Hematopoietic multipotent progenitor cell treated with erythropoietin and hydrocortisone succinate and interleukin-3 and kit ligand, for 8 days (in vitro differentiated cells): ENCODE data around the gene MYOM3.

Source experiments
- DNase-seq: peaks from one replicate; pipeline ENCODE4 v3.0.0-alpha.2; 2015

MYOM3 gene

DNA sequence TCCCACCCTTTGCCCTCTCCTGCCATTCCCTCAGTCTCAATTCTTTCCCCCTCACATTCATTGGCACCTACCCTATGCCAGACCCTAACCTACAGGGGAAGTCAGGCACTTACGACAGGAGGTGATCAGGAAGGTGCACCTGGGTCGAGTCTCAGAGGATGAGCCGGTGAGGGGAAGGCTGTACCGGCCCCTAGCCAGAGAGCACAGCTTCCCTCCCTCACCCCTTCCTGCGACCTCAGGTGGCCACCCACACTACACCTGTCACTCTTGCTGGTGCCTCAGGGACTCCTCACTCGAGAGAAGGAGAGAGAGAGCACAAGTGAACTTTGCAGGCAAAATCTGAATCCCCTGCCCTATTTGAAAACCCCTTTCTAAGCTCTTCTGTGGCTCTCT is 1.7 kb upstream of the MYOM3 start:
- DNase-seq, result no peak

DNA sequence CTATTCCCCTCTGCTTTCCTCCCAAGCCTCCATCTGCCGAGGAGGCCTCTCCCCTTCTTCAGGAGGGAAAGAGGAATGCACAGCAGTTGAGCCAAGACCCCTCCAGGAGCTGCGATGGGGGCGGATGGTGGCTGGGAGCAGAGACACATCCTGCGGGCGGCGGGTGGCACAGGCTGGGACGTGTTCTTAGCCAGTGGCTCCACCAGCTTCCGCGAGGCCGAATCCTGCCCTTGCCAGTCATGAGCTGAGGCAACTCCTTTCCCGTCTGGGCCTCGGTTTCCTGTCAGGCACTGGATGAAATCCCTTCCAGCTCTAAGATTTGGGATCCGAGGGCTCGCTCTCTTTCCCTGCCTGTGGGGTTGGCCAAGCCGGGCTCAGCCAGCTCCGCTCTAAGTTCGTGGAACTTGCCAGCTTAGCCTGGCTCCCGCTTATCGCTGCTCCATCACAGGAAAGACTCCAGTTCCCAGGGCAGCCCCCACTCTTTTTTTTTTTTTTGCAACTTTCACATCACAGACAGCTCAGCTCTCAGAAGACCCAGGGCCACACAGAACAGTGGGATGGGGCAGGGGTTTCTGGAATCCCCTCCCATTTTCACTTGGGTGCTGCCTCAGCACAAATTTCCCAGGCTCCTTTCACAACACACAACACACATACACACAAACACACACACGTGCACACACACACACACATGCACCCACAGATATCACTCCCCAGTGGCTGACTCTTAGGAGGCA is 506 bp downstream of the MYOM3 start:
- DNase-seq, result no peak

GRCh38 chr1:24110642-24111261 is 1.2 kb downstream of the MYOM3 start:
- no peak for DNase-seq

GRCh38 chr1:24109686-24110475 is 2.1 kb downstream of the MYOM3 start:
- DNase-seq, result no peak

DNA sequence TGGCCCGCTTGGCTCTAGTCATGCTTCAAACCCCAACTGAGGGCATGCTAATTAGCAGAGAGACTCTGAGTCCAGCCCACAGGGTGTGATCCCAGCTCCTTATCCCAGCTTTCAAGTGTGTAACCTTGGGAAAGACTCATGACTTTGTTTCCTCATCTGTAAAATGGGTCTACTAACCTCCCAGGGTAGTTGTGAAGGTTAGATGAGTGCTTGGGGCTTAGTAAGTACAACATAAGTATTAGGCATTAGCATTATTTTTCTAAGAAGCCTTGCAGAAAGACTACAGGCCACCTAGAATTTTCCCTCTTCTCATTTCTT is 2.8 kb downstream of the MYOM3 start:
- DNase-seq, result no peak

DNA sequence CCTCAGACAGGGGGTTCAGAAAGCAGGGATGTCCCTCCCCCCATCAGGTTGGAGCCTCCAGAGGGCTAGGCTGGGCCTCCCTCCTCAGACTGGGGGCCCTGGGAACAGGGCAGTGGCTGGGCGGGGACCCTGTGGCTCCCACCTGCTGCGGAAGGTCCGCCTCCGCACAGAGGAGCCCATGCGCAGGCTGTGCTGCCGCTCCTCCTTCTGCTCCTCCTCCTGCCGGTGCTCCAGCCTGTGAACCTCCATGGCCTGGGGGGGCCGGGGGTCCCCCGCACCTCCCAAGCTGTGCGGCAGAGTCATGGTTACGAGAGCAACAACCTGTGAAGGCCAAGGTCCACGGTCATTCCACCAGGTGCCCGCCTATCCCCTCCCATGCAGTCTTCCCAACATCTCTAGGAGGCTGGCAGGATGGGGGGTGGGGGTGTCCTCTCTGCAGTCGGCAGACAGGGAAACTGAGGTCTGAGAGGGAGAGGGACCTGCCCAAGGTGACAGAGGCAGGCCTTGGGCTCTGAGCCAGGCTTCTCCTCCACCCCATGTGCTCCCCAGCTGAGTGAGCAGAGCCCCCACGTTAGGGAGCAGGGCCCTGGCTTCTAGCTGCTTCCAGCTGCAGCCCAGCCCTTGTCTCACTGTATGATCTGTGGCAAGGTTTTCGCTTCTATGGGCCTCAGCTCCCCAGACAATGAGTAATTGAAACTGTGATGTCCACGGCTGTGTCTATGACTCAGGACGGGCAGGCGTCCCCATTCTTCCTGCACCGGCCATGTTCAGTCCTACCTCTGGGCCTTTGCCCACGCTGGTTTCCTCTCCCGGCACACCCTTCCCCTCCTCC is 3.4 kb downstream of the MYOM3 start:
- DNase-seq, result no peak

DNA sequence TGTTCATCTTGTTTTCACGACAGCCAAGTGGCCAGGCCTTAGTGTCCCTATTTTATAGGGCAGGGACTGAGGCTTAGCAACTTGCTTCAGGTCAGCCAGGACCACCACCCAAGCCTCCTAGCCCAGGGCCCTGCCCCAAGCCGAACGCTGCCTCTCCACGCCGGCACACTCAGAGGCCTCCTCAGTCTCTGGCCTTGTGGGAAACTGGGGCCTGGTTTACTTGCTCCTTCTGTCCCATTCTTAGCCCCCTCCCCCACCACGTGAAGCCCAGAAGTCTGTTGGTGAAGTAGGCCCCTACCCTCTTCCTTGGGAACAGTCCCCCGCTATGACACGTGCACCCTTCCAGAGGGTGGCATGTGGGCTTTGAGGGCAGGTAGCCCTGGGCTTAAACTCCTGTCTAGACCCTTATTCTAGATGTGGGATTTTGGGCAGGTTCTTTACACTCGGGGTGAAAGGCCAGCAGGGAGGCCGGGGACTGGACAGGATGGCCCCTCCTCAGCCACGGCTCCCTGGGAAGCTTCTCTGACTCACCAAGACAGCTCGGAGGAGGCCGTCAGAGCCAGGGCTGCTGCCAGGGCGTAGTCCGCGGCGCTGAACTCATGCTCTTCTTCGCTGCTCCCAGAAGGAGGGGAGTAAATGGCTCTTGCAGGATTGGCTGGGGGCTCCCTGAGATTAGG is 4.3 kb downstream of the MYOM3 start:
- DNase-seq, result no peak

DNA sequence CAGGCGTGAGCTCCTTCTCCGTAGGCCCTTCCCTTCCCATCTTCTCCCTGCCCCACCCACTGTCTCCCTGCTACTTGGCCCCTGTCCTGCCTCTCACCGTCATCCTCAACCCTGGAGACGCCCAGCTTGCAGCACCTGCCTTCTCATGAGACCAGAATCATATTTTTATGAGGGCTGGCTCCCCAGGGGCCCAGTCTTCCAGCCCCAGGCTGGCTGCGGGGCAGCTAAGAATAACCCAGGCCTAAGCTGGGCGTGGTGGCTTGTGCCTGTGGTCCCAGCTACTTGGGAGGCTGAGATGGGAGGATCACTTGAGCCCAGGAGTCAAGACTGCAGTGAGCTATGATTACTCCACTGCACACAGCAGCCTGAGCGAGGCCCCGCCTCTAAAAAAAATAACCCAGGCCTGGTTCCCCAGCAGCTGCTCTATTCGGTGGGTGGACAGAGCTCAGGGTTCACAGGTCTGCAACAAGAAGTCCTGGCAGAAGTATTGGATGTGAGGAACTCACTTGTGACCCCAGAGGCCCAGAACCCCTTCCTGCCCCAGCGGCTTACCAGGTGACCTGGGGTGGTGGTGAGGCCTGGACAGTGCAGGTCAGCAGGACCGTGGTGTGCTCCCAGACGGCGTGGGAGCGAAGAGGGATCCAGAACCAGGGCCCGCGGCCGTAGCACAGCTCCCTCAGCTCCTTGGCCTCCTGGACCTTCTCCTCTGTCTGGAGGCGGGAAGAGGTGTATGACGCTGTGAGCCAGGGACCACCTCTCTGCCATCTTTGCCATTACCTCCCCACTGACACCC is 6.4 kb downstream of the MYOM3 start:
- DNase-seq, result no peak

DNA sequence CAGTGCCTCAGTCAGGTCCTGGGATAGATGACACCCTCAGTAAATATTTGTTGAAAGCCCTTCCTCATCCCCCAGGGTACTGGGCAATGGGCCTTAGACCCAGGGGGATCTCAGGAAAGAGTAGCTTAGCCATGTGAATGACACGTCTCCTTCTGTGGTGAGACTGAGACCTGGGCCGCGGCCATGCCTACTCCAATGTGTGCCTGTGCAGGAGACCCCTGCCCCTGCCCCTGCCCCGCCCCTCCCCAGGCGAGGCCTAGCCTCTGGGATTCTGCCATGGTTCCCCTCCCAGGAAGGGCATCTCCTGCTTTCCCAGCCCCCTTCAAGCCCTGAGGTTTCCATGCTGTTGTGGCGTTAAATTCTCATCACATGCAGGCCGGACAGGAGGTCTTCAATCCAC is 7.1 kb downstream of the MYOM3 start:
- no peak for DNase-seq

- no peak for DNase-seq
These were observed 8.1 kb downstream of the MYOM3 start for GRCh38 chr1:24103879-24104278.

- no peak for DNase-seq
These were observed 8.5 kb downstream of the MYOM3 start for GRCh38 chr1:24103408-24103807.

DNA sequence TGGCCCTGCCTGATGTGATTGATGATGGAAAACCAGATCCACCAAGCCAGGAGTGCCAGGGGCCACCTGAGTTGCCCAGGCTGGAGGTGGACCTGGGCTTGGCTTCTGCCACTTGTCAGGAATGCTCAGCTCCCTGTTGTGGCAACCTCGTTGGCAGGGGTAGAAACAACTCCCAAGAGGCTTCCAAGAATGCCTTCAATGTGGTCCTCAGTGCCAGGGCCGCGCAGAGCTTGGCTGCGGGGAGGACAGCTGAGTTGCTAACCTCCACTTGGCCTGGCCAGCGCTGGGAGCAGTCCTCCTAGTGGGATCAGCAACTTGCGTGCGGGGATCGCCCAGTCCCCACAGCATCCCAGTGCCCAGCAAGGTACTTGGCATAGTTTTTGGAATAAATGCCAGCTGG is 9.0 kb downstream of the MYOM3 start:
- DNase-seq, result no peak

DNA sequence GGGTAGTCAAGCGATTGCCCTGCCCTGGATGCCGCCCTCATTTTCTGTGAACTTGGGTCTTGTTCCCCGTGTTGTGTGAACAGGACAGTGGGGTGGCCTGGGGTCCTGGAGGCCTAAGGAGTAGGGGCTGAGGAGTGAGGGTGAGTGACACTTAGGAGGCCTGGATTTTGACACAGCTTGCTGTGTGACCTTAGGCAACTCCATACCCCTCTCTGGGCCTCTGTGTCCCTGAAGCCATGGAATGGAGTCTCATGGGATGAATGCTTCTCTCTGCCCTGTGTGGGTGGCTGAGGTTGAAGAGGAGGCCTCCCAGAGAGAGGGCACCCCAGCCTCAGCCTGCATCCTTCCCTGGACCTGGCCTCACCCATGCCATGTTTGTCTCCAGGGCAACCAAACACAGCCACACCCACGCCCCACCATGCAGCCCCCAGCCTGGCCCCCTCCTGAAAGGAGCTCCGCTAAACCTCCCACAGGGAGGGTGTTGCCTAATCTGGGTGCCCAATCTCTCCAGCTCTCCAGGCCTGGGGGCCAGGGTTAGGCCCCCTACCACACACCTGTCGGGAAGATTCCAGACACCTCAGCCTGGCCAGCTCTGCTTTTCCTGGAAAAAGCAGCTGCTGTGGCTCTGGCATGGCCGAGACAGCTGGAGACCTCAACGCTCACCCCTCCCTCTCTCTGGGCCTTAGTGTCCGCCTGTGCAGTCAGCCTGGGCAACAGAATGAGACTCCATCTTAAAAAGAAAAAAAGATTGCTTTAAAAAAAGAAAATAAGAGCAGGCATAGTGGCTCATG is 9.9 kb downstream of the MYOM3 start:
- DNase-seq, result no peak

GRCh38 chr1:24100945-24101737 is 10.8 kb downstream of the MYOM3 start:
- no peak for DNase-seq

DNA sequence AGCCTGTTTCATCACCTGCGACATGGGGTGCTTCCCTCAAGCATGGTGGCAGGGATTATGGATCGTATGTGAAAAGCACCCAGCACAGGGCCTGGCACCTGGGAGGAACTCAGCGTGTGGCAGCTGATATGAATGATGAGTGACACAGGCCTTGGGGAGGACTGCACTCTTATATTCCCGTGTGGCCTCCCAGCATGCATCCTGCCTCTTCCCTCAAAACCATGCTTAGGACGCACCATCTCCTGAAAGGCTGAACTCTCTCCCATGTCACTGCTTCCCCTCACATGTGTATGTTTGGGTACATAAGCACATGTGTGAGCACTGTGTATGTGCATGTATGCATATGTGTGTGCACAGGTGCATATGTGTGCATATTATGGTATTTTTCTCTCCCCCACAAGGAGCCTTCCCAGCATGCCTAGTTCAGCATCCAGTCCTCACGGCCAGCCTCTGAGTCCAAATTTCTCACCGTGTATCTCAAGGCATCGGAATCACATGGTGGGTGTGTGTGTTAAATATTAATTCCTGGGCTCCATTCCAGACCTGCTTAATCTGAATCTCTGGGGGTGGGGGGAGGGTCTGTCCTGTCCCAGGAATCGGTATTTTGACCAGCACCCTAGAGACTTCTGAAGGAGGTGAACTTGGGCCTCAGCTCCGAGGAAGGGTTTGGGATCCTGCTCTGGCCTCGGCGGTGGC is 12.8 kb downstream of the MYOM3 start:
- DNase-seq, result no peak

GRCh38 chr1:24098102-24098501 is 13.8 kb downstream of the MYOM3 start:
- DNase-seq, result no peak

- DNase-seq, result no peak
These were observed 14.3 kb downstream of the MYOM3 start for GRCh38 chr1:24097663-24098062.

- DNase-seq, result no peak
These were observed 15.2 kb downstream of the MYOM3 start for GRCh38 chr1:24096739-24097103.

DNA sequence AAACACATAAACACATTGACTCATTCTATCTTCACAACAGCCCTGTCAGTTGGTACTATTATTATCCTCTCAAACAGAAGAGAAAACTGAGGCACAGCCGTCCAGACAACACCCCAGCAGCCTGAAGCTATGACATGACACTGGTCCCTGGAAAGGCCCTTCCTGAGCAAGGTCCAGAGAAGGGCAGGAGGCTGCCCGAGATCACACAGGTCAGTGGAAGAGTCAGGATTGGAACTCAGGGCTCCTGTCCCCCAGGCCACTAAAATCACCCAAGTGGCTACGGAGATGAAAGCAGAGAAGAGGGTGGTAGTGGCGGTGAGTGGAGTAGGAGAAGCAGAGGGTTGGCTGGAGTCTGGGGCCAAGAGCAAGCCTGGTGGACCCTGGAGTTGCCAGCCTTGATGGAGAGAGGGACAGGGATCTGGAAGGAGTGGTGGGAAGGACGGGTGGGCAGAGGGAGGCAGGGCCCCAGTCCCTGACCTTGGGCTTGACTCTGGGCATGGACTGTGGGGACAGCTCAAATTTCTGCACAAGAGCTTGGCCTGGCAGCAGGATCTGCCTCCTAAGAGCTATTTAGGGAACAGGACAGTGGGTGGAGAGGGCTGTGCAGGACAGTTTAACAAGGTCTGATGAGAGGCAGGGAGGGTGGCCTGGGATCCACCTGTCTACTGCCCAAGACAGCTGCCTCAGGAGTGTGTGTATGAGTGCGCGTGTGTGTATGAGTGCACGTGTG is 15.8 kb downstream of the MYOM3 start:
- DNase-seq, result no peak
